GM12878 (cell line): Measurements from ENCODE around the gene TULP4. TPM values are rescaled to one million over a fixed set of nuclear protein-coding genes. Genes with fewer than 3 reads are reported as not detected.

ENCODE experiments used
- ATAC-seq: fragments of 200-7000 bp; cut with Tn5 transposase; 3 replicates; pipeline ENCODE4 v1.9.1; 2020; ENCODE audit warnings: mild to moderate bottlenecking, moderate library complexity
- BruUV-seq: library from RNA; stranded (reverse); fragments of 400-500 nt; replicated peaks from 2 replicates; lab custom pipeline; 2021; lab: Mats Ljungman, UMichigan
- CTCF ChIA-PET: fragments of 300-600 bp; sonication (Branson Sonifier 250); formaldehyde crosslinking; extraction: SDS; loops from one replicate; lab custom pipeline; 2021; ENCODE audit warnings: inconsistent platforms; lab: Yijun Ruan, JAX
- POLR2A ChIA-PET: fragments of 350-600 bp; formaldehyde crosslinking; extraction: SDS; loops from one replicate; lab custom pipeline; 2021; ENCODE audit warnings: inconsistent platforms; lab: Charles Lee
- RAD21 ChIA-PET: fragments of 300-600 bp; sonication (Branson Sonifier 250); formaldehyde crosslinking; loops from one replicate; lab custom pipeline; 2023; ENCODE audit warnings: antibody characterized with exemption; ENCODE audit not compliant: unreplicated experiment; lab: Charles Lee
- SMC1A ChIA-PET: fragments of 300-600 bp; sonication (Branson Sonifier 250); formaldehyde crosslinking; loops from one replicate; lab custom pipeline; 2023; ENCODE audit not compliant: unreplicated experiment, uncharacterized antibody; lab: Charles Lee
- DNase-seq: peaks from one replicate; pipeline ENCODE4 v3.0.0-alpha.2; 2011; ENCODE audit warnings: low read depth, low spot score
- FAIRE-seq: peaks from 3 replicates; lab custom pipeline; 2011; peaks lifted over from hg19 to GRCh38; lab: Jason Lieb, UNC
- H2AFZ ChIP-seq: 2 replicates; pipeline ENCODE4 v1.6.0; 2011; ENCODE audit warnings: low read depth, low read length, control low read depth; ENCODE audit not compliant: control insufficient read depth
- H3K27ac ChIP-seq: 2 replicates; pipeline ENCODE4 v1.5.1; 2011; ENCODE audit warnings: control low read depth; ENCODE audit not compliant: control insufficient read depth, insufficient read depth
- H3K27me3 ChIP-seq, 2 experiments: replicated peaks in 1 of 2; 2 replicates each; pipeline versions ENCODE4 v1.6.0 to v1.6.1; 2011; ENCODE audit warnings: low read length in 1 of 2; ENCODE audit not compliant: control insufficient read depth in 2 of 2, insufficient read depth in 2 of 2
- H3K36me3 ChIP-seq, 2 experiments: 2 replicates each; pipeline ENCODE4 v1.5.1; 2011; ENCODE audit warnings: low read length in 1 of 2; ENCODE audit not compliant: control insufficient read depth in 2 of 2, insufficient read depth in 2 of 2
- H3K4me1 ChIP-seq: 2 replicates; pipeline ENCODE4 v1.6.1; 2011; ENCODE audit warnings: mild to moderate bottlenecking, low read length, moderate library complexity, mixed read lengths; ENCODE audit not compliant: control insufficient read depth, insufficient read depth
- H3K4me2 ChIP-seq: 2 replicates; pipeline ENCODE4 v1.6.0; 2011; ENCODE audit warnings: control low read depth; ENCODE audit not compliant: control insufficient read depth, insufficient read depth
- H3K4me3 ChIP-seq: fragments of 200-600 bp; sonication (generic); 2 replicates; pipeline ENCODE4 v1.5.1; 2016
- H3K79me2 ChIP-seq: 2 replicates; pipeline ENCODE4 v1.6.0; 2011; ENCODE audit warnings: low read length; ENCODE audit not compliant: control insufficient read depth, insufficient read depth
- H3K9ac ChIP-seq: 2 replicates; pipeline ENCODE4 v1.8.0; 2011; ENCODE audit warnings: low read length, control low read depth, mixed read lengths; ENCODE audit not compliant: control insufficient read depth, insufficient read depth
- H3K9me3 ChIP-seq: replicated peaks from 3 replicates; pipeline ENCODE4 v1.5.1; 2011; ENCODE audit warnings: mild to moderate bottlenecking, low read length; ENCODE audit not compliant: control insufficient read depth, insufficient read depth
- H4K20me1 ChIP-seq: 2 replicates; pipeline ENCODE4 v1.6.0; 2011; ENCODE audit not compliant: control insufficient read depth, insufficient read depth
- ATF7 ChIP-seq: fragments of 450-650 bp; IDR thresholded peaks from 2 replicates; pipeline ENCODE4 v1.6.1; 2016; ENCODE audit warnings: low read depth, mild to moderate bottlenecking
- CHD2 ChIP-seq: IDR thresholded peaks from 2 replicates; pipeline ENCODE4 v1.6.1; 2011; ENCODE audit warnings: low read depth, low read length, improper control_type of control experiment, borderline replicate concordance
- FOS ChIP-seq: IDR thresholded peaks from 3 replicates; pipeline ENCODE4 v1.6.1; 2011; ENCODE audit warnings: borderline replicate concordance; ENCODE audit not compliant: insufficient read length; ENCODE audit errors: extremely low read depth
- GATAD2B ChIP-seq: fragments of 450-650 bp; conservative IDR thresholded peaks from 2 replicates; pipeline ENCODE4 v1.6.1; 2017; ENCODE audit warnings: low read depth, mild to moderate bottlenecking, moderate library complexity
- HSF1 ChIP-seq: fragments of 150-350 bp; IDR thresholded peaks from 2 replicates; pipeline ENCODE4 v1.6.1; 2014; ENCODE audit warnings: mild to moderate bottlenecking, low read depth, low read length
- NFIC ChIP-seq: IDR thresholded peaks from 2 replicates; pipeline ENCODE4 v1.6.1; 2012; ENCODE audit warnings: low read depth, mild to moderate bottlenecking, inconsistent platforms, low read length, moderate library complexity
- SKIL ChIP-seq: fragments of 450-650 bp; IDR thresholded peaks from 2 replicates; pipeline ENCODE4 v1.6.1; 2017; ENCODE audit warnings: mild to moderate bottlenecking, low read depth, inconsistent platforms; ENCODE audit not compliant: poor library complexity, severe bottlenecking
- SREBF1 ChIP-seq: IDR thresholded peaks from 2 replicates; pipeline ENCODE4 v1.6.1; 2012; ENCODE audit warnings: mild to moderate bottlenecking, low read length
- STAT3 ChIP-seq: IDR thresholded peaks from 2 replicates; pipeline ENCODE4 v1.6.1; 2011; ENCODE audit warnings: low read depth, low read length, improper control_type of control experiment
- WGBS: methylation state at CpG from one replicate; pipeline ENCODE4 v1.1.6; 2016; ENCODE audit warnings: low lambda C conversion rate; ENCODE audit not compliant: insufficient replicate concordance, insufficient coverage; ENCODE audit errors: missing lambda C conversion rate; 5-methylcytosine and 5-hydroxymethylcytosine counted together
- in situ Hi-C: fragments of 300-500 bp; cut with MboI; formaldehyde crosslinking; loops from 9 replicates; pipeline ENCODE4 v1.14.3; 2018; ENCODE audit warnings: mixed read lengths
- intact Hi-C: fragments of 100-400 bp; cut with micrococcal nuclease; formaldehyde crosslinking; loops from one replicate; pipeline ENCODE4 v1.14.2; 2022; ENCODE audit not compliant: unreplicated experiment
- polyA plus RNA-seq, 11 experiments: library from polyadenylated mRNA; depleted of rRNA in 4 of 11; unstranded in 6 of 11; stranded (reverse) in 5 of 11; fragments of >200 nt; fragmentation: Nextera tagmentation in 4 of 11; fragmentation: Illumina TruSeq in 1 of 11; extraction: Ambion mirVana in 4 of 11; extraction: Trizol in 1 of 11; gene quantifications; 1 replicate in 1 of 11; 2 replicates in 10 of 11; pipeline versions ENCODE4 v1.2.1 to v1.2.3, GENCODE V29; 2011 to 2016; ENCODE audit warnings: inconsistent platforms in 2 of 11, missing spikeins in 2 of 11, low read depth in 1 of 11
- total RNA-seq, 4 experiments: library from RNA; depleted of rRNA in 3 of 4; stranded (reverse); fragments of >200 nt in 3 of 4; fragmentation: Illumina TruSeq in 1 of 4; extraction: Trizol in 1 of 4; gene quantifications; 2 replicates each; pipeline versions ENCODE4 v1.2.1 to v1.2.3, GENCODE V29; 2013 to 2021
- TF ChIP-seq, protein P1 (sequence below): IDR thresholded peaks from 2 replicates; pipeline ENCODE4 v1.6.1; 2012; ENCODE audit warnings: low read depth, low read length, improper control_type of control experiment

The TULP4 gene
- total and polyA plus RNA-seq, 10 of the 15 experiments (the other 5 are each of a cell fraction or from before 2014, with no cell fraction given): 0.73 to 31.8 (median 14.0) TPM

- FAIRE-seq (no peak), ATAC-seq (no peak), DNase-seq (no peak)
- H4K20me1 ChIP-seq: no peaks in the 10 kb centered on the region; the same call in 1 of the 2 replicates
- intact Hi-C loops: no loop called here
- H3K79me2 ChIP-seq: no peaks in the 10 kb centered on the region
- no peak overlapping the region for H3K9ac ChIP-seq
- BruUV-seq: no TSS peak
- ChIA-PET POLR2A (interaction anchor here (0.6 kb wide), 1 partner anchor 28 kb away, joined by 8 read pairs; no protein-coding TSS in a partner anchor), SMC1A (interaction anchor here (0.7 to 1.5 kb wide), 8 partner anchors 9 to 186 kb away, joined by 3 to 4 read pairs (median 4); no protein-coding TSS in a partner anchor), RAD21 (interaction anchor here (1.1 kb wide), 1 partner anchor 198 kb away, joined by 3 read pairs; no protein-coding TSS in a partner anchor), CTCF (interaction anchor here (1.2 kb wide), 1 partner anchor 8 kb away, joined by 4 read pairs; no protein-coding TSS in a partner anchor)
- 98% methylated on average over 4 of the region's 4 CpGs for WGBS
- TF ChIP-seq NFIC: no peak
- TF ChIP-seq ATF7: no peak
- no peak for TF ChIP-seq STAT3
- TF ChIP-seq HSF1: no peak
- H3K9me3 ChIP-seq: no peaks in the 10 kb centered on the region
- H3K36me3 ChIP-seq: peaks cover 2 to 5% of the 10 kb centered on the region in 2 experiments; a peak in 3 of 4 replicates
- H3K27ac ChIP-seq: no peak overlapping the region
- no peak overlapping the region for H3K4me3 ChIP-seq
- in situ Hi-C loops: no loop called here
- no peaks in the 10 kb centered on the region for H3K27me3 ChIP-seq
- H3K4me2 ChIP-seq: no peak overlapping the region
- no peaks in the 10 kb centered on the region; the same call in 1 of the 2 replicates for H3K4me1 ChIP-seq
- H2AFZ ChIP-seq: no peak overlapping the region
Observed at GRCh38 chr6:158411998-158412397, 99.7 kb downstream of the TULP4 start.

DNA sequence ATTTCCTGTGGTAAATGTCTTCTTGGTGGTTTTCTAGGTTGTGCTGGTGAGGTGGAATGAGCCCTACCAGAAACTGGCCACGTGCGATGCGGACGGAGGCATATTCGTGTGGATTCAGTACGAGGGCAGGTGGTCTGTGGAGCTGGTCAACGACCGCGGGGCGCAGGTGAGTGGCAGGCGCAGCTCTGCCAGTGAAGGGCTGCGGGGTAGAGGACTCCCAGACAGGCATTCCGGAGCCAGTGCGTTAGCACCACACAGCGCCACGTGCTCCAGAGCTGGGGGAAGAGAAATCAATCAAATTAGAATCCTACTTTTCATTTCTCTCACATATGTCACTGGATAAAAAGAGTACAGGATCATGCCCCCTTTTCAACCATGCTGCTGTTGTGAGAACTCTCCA is 100.8 kb downstream of the TULP4 start:
- ATAC-seq: no peak
- POLR2A ChIA-PET: no interaction called here
- WGBS: over 99% methylated on average over 16 of the region's 16 CpGs
- RAD21 ChIA-PET: no interaction called here
- TF ChIP-seq GATAD2B (no peak), SREBF1 (no peak), CHD2 (no peak), FOS (no peak), SKIL (no peak)
- TF ChIP-seq, protein P1, sequence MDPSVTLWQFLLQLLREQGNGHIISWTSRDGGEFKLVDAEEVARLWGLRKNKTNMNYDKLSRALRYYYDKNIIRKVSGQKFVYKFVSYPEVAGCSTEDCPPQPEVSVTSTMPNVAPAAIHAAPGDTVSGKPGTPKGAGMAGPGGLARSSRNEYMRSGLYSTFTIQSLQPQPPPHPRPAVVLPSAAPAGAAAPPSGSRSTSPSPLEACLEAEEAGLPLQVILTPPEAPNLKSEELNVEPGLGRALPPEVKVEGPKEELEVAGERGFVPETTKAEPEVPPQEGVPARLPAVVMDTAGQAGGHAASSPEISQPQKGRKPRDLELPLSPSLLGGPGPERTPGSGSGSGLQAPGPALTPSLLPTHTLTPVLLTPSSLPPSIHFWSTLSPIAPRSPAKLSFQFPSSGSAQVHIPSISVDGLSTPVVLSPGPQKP: no peak
- TF ChIP-seq, all 136 proteins: peak for 0
- Histone ChIP-seq H3K4me2 (no peak overlapping the region), H3K79me2 (no peaks in the 10 kb centered on the region), H2AFZ (no peak overlapping the region), H3K4me1 (no peaks in the 10 kb centered on the region; the same call in 1 of the 2 replicates), H3K36me3 (peaks cover 2 to 5% of the 10 kb centered on the region in 2 experiments; a peak in 3 of 4 replicates), H3K9me3 (no peaks in the 10 kb centered on the region), H3K27ac (no peak overlapping the region), H4K20me1 (no peaks in the 10 kb centered on the region; the same call in 1 of the 2 replicates), H3K27me3 (no peaks in the 10 kb centered on the region), H3K9ac (no peak overlapping the region), H3K4me3 (no peak overlapping the region)
- DNase-seq (no peak), FAIRE-seq (no peak)
- SMC1A ChIA-PET: interaction anchor here (0.6 to 1.5 kb wide), 3 partner anchors 12 to 13 kb away, joined by 3 to 4 read pairs (median 4); no protein-coding TSS in a partner anchor
- CTCF ChIA-PET: interaction anchor here (1.4 kb wide), 1 partner anchor 192 kb away, joined by 4 read pairs; no protein-coding TSS in a partner anchor
- in situ Hi-C loops: no loop called here
- intact Hi-C loops: no loop called here
- BruUV-seq: no TSS peak
